ENCODE measurements around the gene GNG12.

The GNG12 gene

DNA sequence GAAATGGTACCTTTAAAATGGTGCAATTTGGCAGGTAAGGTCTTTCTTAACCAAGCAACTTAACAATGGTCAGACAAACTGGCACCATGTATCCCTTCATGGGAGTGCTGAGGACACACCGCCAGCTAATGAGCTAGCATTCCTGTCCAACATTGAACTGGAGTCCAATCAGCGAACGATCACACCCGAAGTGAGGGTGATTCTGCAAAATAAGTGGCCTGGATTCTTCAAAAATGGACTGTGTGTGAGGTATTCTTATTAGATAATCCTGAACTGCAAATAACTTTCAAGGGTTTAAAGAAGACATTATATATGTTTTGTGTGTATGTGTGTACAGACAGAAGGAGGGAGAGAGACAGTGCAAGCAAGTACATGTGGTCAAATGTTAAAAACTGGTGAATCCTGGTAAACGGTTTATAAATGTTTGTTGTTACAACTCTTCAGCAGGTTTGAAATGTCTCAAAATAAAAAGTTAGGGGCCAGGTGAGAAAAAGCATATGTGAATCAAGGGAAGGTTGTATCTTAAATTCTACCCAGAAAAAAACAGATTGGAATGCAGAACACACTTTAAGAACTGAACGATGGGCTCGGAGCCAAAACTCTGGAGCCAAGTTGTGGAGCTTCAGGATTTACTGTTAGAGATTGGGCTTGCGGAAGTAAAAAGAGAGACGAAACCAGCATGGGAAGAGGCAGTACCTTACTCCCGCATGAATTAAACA, 127.4 kb downstream of the GNG12 start:
- DNase-seq (ENCODE audit: low read depth): no peak

DNA sequence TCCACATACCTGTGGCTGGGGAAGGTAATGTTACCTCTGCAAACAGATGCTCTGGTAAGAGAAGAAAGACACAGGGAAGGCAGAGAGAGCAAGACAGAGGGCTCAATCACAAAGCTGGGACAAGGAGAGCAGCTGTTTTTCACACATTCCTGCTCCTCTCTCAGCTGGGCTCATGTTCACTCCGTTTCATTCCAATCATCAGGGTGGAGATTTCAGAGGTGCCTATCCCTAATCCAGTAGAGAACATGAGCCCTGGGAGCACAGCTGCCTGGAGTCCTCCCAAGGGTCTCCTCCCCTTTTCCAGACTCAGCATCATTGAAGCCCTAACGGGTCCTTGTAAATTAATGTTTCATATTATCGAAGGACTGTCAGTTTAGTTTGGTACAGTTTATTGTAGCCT, 128.9 kb downstream of the GNG12 start:
- no peak for DNase-seq (ENCODE audit: low read depth)

DNA sequence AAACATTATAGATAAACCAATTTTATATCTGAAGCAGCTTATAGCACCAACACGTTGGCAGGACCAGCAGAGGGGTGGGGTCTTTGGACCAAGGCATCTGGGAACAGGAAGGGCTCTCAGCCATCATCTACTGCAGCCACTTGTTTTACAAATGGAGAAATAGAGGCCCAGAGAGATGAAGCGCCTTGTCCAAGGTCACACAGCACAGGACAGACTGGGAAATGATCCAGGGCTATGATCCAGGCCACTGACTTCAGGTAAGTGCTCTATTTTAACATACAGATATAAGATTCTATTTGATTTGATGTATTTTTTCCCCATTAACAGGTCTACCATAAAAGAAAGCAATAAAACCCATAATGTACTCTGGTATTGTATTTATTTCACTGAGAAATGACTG, 131.4 kb downstream of the GNG12 start:
- DNase-seq (ENCODE audit: low read depth): no peak

DNA sequence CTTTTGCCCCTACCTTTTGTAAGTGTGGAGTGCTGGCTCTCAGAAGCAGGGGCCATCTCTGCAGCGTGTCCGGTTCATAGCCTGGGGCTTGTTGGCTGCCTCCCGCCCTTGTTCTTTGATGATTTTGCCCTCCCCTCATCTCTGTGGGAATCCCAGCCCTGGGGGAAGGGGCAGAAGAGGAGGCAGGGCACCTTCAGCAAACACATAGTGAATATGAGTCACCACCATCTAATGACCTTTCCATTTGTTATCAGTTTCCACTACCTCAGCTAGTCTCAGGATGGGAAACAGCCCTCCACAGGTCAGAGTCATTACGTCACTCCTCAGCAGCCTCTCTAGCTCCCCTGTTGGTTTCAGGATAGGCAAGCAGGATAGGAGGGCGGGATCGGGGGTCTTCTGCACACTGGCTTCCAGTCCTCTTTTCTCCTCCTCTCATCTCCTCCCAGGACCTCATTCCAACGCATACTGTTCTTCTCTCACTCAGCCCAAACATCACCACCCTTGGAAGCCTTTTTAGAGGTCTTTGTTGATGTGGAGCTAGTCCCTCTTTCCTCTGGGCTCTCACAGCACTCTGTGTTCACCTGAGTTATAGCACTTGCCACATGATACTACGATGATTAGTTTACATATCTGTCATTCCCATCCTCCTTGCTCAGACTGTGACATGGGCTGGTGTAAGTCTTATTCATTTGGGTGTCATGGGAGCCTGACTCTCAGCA, 132.4 kb downstream of the GNG12 start:
- peak; percentile 11 for DNase-seq (ENCODE audit: low read depth)

DNA sequence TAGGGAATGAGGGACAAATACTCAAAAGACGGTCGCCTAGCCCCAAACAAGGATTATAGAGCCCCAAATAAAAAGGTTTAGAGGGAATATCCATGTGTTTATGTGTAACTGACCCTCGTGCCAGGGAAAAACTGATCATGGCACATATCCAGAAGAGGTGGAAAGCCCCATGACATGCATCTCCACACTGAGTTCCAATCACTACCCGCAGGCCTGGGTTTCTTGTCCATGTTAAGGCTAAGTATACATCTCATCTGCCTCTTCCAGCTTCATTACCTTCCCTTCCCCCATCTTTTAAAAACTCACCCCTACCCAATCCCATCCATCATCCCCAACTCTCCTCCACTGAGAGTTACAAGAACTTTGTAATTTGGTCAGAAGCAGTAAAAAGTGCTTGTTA, 133.0 kb downstream of the GNG12 start:
- DNase-seq (ENCODE audit: low read depth): no peak

DNA sequence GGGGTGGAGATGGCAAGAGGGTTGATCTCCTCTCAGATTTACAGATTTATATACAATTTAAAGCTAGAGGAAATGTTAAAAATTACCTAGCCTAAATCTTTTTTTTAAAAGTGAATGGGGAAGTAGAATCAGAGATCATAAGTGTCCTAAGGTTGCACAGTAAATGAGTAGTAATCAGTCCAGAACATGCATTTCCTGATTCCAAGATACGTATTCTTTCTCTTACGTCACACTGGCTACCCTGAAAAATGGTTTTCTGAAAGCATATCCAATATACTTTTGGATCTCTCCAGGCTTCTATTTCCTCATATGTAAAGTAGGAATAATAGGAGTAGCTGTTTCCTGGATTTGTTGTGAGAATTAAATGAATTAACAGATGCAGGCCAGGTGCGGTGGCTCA, 136.6 kb downstream of the GNG12 start:
- DNase-seq (ENCODE audit: low read depth): no peak

DNA sequence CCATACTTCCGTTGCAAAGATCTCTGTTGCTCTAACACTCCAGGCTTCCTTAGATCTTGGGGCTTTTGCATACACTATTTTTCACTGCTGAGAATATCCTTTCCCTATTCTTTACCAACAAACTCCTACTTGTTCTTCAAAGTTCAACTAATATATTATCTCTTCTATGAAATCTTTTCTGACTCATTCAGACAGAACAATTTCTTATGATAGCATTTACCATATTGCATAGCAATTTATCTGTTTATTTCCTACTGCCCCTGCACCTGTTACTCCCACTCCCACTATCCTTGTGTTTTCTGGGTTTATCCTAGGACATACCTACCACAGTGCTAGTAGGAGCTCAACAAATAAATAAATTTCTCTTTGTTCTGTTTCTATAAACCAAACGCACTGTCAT, 137.3 kb downstream of the GNG12 start:
- no peak for DNase-seq (ENCODE audit: low read depth)

DNA sequence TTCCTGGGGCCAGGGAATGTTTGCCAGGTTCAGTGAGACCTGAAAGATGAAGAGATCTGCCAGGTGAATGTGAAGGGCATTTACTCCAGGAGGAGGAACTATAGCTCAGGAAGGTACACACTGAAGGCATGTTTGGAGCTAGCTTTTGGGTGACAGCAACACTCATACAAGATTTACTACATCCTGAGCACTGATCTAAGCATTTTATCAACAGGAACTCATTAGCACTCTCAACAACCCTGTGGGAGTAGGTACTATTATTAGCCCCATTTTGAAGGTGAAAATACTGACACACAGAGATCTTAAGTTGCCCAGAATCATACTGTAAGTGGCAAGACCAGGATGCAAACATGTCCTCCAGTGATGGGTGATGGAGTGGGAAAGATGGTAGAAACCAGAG, 141.6 kb downstream of the GNG12 start:
- DNase-seq (ENCODE audit: low read depth): no peak

DNA sequence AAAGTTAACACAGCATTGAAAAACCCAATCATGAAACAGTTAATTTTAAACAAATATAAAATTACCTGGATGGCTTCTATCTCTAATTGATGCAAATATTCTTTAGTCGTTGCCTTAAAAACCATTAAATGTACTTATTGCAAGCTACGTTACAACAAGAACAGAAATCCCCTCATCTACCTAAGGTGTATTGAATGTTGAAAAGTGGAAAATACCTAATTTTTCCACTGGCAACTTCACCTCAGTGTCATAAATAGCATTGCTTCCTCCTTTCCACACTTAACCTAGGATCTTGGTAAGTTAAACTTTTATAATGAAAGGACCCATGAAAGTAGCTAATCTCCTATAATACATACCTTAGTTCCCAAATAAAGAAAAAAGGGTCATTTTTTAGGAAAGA, 142.9 kb downstream of the GNG12 start:
- no peak for DNase-seq (ENCODE audit: low read depth)

DNA sequence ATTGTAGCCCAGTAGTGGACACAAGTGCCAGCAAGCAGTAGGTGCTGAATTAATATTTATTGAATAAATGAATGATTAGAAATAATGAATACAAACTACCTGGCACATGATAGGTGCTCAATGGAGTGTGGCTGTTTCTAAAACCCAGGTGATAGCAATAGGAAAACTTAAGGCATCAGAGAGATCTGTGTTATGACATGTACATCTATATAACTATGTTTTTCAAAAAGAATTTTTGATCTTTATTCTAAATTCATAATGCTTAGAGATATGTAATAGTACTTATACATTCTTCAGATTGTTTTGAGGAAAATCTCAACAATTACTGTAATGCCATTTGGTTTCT, 143.3 kb downstream of the GNG12 start:
- no peak for DNase-seq (ENCODE audit: low read depth)

DNA sequence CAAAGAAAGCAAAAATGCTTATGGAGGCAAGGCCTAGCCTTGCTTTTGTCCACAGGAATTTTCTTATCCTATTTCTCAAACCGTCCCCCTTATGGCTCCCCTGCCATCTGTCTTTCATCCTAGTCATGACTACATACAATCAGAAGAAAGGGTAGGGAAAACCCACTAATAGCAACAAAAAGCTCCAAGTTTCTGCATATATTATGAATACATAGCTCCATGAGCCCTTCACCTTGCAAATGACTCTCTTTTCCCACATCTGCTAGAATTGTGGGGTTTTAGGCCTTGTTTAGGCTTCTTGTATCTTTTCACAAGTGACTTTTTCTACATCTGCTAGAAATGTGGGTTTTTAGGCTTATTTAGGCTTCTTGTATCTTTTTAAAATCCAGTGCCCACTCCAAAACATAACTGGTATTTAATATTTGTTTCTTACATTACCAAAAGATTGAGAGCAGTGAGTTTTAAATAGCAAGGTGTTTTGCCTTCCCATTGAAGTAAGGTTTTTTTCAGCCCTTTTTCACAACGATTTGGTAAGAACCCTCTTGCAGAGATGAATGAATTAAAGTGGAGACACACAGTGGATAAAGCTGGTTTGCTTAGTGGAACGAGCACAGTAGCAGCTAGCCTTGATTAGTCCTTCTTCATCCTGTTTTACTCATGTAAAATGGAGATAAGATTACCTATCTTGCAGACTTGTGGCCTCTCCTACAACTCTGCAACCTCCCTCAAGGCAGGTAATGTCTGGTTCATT, 143.8 kb downstream of the GNG12 start:
- no peak for DNase-seq (ENCODE audit: low read depth)

DNA sequence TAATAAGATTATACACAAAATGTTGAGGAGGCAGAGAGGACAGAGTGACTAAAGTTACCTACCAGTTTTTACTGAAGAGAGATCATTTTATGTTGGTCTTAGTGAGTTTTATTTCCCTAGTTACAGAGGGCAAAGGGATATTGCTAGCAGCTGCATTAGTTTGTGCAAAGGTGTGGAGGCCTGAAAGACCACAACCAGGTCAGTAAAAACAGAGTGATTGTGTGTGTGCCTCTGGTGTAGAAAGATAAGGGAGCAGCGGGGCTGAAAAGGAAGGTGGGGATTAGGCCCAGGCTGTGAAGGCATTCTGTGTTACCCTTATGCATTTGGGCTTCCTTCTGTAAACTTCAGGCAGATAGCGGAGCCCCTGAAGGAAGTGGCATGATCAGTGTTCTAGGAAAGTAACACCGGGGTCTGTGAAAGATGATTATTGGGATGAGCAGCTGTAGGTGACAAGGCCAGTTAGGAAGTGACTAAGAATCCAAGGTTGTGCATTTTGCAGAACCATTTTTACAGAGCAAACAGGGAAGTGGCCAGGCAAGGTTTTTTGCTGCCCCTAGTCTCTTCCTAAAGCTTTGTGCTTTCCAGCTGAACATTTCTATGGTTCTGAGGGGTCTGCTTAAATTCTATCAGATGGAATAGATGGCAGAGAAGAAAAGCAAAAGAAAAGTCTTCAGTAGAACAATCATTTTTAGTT, 144.6 kb downstream of the GNG12 start:
- no peak for DNase-seq (ENCODE audit: low read depth)

DNA sequence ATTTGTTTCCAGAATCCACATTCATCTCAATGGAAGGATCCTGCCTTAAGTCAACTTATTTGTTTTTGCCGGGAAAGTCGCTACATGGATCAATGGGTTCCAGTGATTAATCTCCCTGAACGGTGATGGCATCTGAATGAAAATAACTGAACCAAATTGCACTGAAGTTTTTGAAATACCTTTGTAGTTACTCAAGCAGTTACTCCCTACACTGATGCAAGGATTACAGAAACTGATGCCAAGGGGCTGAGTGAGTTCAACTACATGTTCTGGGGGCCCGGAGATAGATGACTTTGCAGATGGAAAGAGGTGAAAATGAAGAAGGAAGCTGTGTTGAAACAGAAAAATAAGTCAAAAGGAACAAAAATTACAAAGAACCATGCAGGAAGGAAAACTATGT, 145.6 kb downstream of the GNG12 start:
- no peak for DNase-seq (ENCODE audit: low read depth)

DNA sequence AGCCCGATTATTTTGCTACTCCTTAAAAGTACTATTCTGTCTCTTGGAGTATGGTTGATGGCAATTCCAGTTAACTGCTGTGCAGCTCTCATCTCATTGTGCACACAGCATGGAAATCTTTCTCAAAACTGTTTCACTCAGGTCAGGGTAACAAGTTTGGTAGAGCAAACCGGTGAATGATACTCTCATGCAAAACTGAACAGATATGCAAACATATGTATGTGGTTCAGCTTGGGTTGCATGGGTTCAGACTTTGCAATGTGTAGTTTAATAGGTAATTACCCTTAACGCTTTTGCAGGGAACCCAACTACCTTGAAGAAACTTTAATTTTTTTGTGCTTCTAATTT, 146.1 kb downstream of the GNG12 start:
- no peak for DNase-seq (ENCODE audit: low read depth)

DNA sequence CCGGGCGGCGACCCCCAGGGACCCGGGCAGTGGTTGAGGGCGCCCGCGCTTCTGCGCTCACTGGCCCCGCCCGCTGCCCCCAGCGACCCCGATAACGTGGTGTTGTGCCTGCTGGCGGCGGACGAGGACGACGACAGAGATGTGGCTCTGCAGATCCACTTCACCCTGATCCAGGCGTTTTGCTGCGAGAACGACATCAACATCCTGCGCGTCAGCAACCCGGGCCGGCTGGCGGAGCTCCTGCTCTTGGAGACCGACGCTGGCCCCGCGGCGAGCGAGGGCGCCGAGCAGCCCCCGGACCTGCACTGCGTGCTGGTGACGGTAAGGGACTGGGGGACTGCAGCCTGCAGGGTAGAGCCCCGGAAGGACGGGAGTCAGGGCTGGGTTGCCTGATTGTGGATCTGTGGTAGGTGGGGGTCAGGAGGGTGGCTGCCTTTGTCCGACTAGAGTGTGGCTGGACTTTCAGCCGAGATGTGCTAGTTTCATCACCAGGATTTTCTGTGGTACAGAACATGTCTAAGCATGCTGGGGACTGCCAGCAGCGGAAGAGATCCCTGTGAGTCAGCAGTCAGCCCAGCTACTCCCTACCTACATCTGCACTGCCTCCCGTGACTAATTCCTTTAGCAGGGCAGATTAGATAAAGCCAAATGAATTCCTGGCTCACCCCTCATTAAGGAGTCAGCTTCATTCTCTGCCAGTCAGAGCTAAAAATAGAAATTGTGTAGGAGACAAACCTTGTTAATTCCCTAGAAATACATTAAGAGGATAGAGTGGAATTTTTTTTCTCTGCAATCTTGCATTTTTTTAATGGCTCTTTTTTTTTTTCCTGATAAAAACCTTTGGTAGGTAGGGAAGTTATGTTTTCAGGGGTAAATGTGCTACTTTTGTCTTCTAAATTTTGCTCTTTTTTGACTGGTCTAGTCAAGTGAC, 146.7 kb downstream of the GNG12 start:
- DNase-seq (ENCODE audit: low read depth): peak; percentile 40

DNA sequence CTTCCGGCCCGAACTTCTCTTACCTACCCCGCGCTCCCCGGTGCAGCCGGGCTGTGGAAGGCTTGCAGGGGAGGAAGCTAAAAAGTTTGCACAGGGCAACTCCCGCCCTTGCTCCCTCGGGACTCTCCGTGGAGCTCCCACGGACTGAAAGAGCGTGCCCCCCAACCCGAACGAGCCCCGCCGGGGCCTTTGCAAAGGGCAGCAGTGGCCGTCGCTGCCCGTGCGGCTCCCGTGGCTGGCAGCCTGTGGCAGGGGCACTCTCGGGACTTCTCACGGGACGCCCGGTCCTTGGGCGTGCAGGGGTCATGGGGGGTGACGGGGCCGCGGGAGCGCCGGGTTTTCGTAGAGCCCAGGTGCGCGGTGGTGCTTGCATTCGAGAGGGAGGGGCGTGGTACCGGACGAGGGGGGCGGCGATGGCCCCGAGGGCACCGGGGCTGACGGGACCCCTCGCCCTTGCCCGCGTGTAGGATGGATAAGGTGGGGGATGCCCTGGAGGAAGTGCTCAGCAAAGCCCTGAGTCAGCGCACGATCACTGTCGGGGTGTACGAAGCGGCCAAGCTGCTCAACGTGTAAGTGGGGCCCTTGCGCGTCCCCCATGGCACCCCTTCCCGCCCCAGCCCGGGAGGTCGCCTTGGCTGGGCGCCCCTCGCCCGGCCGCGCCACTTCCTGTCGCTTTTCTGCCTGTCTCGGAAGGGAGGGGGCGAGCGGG, 147.6 kb downstream of the GNG12 start:
- peak; percentile 34 for DNase-seq (ENCODE audit: low read depth)

DNA sequence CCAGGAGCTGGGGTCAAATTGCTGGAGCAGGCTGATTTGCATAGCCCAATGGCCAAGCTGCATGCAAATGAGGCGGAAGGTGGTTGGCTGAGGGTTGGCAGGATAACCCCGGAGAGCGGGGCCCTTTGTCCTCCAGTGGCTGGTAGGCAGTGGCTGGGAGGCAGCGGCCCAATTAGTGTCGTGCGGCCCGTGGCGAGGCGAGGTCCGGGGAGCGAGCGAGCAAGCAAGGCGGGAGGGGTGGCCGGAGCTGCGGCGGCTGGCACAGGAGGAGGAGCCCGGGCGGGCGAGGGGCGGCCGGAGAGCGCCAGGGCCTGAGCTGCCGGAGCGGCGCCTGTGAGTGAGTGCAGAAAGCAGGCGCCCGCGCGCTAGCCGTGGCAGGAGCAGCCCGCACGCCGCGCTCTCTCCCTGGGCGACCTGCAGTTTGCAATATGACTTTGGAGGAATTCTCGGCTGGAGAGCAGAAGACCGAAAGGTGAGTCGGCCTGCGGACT, 148.2 kb downstream of the GNG12 start, which contains the start of gene GADD45A:
TSS of gene GADD45A (plus strand) at position 135 of the 491 bp plus-strand sequence. CDS start at position 429, 294 bp downstream.
- peak; percentile 91 for DNase-seq (ENCODE audit: low read depth)

DNA sequence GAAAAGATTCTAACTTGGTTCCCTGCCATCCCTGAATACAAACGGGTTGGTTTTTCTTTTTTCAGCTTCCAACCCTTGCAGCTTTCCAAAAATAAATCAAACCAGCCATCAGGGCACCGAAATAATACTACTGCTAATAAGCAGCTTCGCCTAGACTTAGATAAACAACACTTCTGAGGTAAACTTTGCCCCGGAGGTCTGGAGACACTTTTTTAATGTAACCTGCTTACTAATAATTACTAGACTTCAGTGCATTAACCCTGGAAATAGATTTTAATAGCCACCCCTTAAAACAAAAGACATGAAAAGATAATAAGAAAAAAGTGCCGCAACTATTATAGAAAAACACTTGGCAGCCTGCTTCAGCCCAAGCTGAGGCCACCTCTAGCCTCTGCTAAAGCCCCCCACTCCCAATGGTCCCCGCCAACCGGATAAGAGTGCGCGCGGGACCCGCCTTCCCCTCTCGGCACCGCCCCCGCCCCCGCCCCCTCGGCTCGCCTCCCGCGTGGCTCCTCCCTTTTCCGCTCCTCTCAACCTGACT, 148.7 kb downstream of the GNG12 start:
- no peak for DNase-seq (ENCODE audit: low read depth)

DNA sequence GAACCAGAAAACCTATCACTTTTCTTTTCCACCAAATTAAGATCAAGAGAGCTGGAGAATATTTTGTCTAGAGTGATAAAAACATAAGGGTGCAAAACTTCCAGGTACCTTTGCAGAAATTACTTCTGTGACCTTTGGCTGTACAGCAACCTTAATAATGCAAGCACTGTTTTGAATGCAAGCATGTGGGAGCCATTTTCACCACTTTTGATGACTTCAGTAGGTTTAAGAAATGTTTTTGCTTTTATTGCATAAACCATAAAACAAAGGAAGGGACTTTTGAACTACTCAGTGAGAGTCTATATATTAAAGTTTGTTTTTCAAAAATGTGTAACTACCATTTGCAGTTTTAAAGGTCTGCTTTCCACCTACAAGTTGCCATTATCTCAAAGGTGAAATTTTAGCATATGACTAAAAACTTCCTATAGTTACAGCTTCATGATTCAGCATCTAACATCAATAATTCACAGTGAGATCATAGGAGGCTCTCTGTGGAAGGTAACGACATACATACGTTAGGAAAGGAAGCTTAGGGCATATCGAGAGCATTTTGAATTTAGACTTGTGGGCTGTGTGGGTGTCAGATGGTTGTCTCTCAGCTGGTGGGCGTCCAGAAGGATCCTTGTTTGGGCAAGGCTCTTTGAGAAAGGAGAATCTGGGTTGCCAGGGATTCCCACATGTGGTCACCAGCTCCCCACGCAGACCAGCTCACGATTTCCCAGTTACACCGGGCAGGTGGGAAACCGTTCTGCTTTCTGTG, 149.3 kb downstream of the GNG12 start:
- peak; percentile 43 for DNase-seq (ENCODE audit: low read depth)

DNA sequence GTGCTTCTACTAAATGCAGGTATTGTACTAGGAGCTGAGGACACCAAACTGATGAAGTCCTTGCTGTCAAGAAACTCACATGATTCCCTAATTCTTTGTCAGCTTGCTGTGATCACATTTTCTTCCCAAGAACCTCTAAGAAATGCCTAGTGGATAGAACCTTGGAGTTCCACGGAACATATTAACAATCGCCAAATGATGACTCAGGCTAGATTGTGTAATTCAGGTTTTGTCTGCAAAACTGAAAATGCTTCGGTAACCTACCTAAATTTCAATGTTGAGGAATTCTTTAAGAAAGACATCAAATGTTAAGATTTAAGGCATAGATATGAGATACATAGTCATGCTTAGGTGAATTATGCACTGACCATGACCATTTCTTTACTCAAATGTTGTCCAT, 150.0 kb downstream of the GNG12 start:
- DNase-seq (ENCODE audit: low read depth): no peak

Measured in activated T-cell treated with anti-CD3 and anti-CD28 coated beads for 24 hours (primary cell).